ENCODE results near the gene ELMO2.

Gene ELMO2

GRCh38 chr20:46330831-46331371, 75.5 kb downstream of the ELMO2 start:
- H3K4me3 ChIP-seq (ENCODE audit: low read depth, low read length): no peak overlapping the region
- no peak for TF ChIP-seq CTCF (IDR thresholded peaks at IDR 0.05; ENCODE audit: low read depth, low read length, missing control alignments)
- DNase-seq (ENCODE audit: low read depth): no peak
- in situ Hi-C loops (cut with HindIII; ENCODE audit: low sequenced_read_pairs): no loop called here

DNA sequence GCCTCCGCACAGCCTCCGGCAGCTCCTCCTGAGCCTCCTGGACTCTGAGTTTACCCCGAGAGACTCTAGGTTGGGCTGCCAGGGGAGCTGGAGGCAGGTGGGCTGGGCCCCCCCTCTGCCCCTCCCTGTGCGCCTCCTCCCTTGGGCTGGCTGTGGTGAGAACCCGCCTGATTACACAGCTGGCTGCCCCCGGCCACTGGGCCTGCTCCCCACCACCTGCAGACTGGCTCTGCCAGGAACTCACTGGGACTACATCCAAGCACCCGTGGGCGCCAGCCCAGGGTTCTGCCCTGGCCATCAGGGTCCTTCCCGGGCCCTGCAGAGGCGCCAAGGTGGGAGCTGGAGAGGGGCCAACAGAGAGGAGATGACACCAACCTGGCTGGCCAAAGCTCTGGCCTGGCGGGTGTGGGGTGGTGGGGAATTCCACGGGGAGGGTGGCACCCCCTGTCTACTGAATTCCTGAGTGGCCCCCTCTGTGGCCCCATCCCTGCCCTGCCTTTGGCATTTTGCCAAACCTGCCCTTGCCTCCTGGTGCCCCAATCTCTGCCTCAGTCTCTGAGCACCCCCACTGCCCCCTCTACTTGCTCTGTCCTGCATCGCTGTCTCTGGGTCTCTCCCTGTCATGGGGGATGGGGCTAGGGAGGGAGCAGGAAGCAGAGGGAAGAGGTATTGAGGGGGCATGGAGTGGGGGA, 76.2 kb downstream of the ELMO2 start:
- no peak for TF ChIP-seq CTCF (IDR thresholded peaks at IDR 0.05; ENCODE audit: low read depth, low read length, missing control alignments)
- in situ Hi-C loops (cut with HindIII; ENCODE audit: low sequenced_read_pairs): no loop called here
- no peak for DNase-seq (ENCODE audit: low read depth)
- H3K4me3 ChIP-seq (ENCODE audit: low read depth, low read length): no peak overlapping the region

DNA sequence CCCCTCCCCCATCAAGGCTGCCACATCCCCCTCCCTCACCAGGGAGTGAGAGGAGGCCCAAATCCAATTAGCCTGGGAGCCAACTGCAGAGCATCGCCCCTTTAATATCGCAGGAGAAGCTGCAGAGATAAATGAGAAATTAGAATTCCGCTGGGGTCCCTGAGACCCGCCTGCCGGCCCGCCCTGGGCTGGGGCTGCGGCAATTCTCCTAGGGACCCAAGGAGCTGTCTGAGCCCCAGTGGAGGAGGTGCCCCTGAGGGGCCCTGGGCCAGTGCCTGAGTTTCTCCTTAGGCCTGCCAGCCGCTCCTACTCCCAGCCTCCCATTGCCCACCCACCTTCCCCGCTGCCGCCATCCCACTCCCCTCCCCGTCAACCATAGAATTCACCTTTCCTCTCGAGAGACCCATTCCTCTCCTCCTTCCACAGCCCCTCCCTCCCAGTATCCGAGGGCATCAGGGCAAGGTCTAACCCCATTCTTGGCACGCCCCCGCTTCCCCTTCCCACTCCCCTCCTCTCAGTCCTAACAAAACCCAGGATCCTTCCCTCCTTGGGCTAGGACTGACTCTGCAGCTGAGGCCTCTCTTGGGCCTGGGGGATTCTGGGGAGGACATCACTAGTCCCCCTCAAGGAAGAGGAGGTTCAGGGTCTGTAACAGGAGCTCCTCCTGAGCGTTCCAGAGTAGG, 78.1 kb downstream of the ELMO2 start:
- in situ Hi-C loops (cut with HindIII; ENCODE audit: low sequenced_read_pairs): no loop called here
- no peak for DNase-seq (ENCODE audit: low read depth)
- TF ChIP-seq CTCF (IDR thresholded peaks at IDR 0.05; ENCODE audit: low read depth, low read length, missing control alignments): no peak
- H3K4me3 ChIP-seq (ENCODE audit: low read depth, low read length): no peak overlapping the region

GRCh38 chr20:46327557-46327956, 78.9 kb downstream of the ELMO2 start:
- no peak overlapping the region for H3K4me3 ChIP-seq (ENCODE audit: low read depth, low read length)
- no peak for TF ChIP-seq CTCF (IDR thresholded peaks at IDR 0.05; ENCODE audit: low read depth, low read length, missing control alignments)
- in situ Hi-C loops (cut with HindIII; ENCODE audit: low sequenced_read_pairs): no loop called here
- no peak for DNase-seq (ENCODE audit: low read depth)

- no peak for TF ChIP-seq CTCF (IDR thresholded peaks at IDR 0.05; ENCODE audit: low read depth, low read length, missing control alignments)
- no peak for DNase-seq (ENCODE audit: low read depth)
- no peak overlapping the region for H3K4me3 ChIP-seq (ENCODE audit: low read depth, low read length)
- in situ Hi-C loops (cut with HindIII; ENCODE audit: low sequenced_read_pairs): no loop called here
Observed at GRCh38 chr20:46325789-46326188, 80.6 kb downstream of the ELMO2 start.

DNA sequence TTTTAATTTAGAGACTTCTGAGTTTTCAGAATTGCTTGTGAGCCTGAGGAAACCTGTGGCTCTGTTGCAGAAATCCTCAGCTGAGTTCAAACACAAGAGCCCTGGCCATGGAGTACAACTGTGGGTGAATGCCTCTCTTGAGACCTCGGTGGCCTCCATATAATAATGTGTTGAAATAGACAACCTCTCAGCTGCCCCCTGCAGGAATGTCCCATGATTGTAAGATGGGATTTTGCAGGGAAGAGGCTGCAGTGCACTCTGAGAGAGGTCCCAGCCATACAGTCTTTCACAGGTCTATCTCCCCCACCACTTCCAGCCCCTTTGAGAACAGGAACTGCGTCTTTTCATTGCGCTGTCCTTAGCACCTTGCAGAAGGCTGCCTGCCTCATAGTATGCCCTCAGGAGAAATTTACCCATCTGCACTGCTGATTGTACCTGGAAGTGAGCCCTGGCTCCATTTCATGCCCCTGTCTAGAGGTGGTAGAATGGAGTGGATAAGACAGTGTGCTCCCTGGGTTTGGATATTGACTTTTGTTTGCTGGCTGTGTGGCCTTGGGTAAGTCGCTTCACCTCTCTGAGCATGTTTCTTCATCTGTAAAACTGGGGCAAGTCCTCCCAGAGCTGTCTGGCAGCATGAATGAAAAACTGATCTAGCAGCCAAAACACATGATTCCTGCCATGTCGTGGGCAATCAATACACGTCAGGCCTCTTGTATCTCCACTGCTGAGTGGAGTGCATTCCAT, 81.3 kb downstream of the ELMO2 start:
- in situ Hi-C loops (cut with HindIII; ENCODE audit: low sequenced_read_pairs): no loop called here
- TF ChIP-seq CTCF (IDR thresholded peaks at IDR 0.05; ENCODE audit: low read depth, low read length, missing control alignments): peak; percentile 48
- H3K4me3 ChIP-seq (ENCODE audit: low read depth, low read length): no peak overlapping the region
- DNase-seq (ENCODE audit: low read depth): no peak

Measured in astrocyte of the cerebellum (primary cell).